Measurements from ENCODE around the gene OXCT1. TPM values are rescaled to one million over a fixed set of nuclear protein-coding genes. Genes with fewer than 3 reads are reported as not detected.

OXCT1 gene
- total RNA-seq, 1 experiment from 2014 or later = 20.6 TPM

- DNase-seq (ENCODE audit: low spot score) (no peak), ATAC-seq (no peak)
- no peak overlapping the region for H3K27ac Mint-ChIP-seq
- no peaks in the 10 kb centered on the region for H3K9me3 Mint-ChIP-seq
- H3K4me1 Mint-ChIP-seq = no peaks in the 10 kb centered on the region
- H3K27me3 Mint-ChIP-seq (ENCODE audit: low read depth) = no peaks in the 10 kb centered on the region; the same call in 1 of the 2 replicates
- no peak overlapping the region for H3K4me3 Mint-ChIP-seq
- peaks cover 10% of the 10 kb centered on the region for H3K36me3 Mint-ChIP-seq
- POLR2A ChIA-PET = interaction anchor here (0.6 kb wide), 2 partner anchors 138 to 1772 kb away, joined by 4 to 5 read pairs; no protein-coding TSS in a partner anchor
- TF ChIP-seq, protein P1, sequence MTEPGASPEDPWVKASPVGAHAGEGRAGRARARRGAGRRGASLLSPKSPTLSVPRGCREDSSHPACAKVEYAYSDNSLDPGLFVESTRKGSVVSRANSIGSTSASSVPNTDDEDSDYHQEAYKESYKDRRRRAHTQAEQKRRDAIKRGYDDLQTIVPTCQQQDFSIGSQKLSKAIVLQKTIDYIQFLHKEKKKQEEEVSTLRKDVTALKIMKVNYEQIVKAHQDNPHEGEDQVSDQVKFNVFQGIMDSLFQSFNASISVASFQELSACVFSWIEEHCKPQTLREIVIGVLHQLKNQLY (CRISPR knock-in tag; IDR thresholded peaks at IDR 0.05) = no peak
- TF ChIP-seq GABPB1 (CRISPR knock-in tag; IDR thresholded peaks at IDR 0.05) (no peak), STAT6 (CRISPR knock-in tag; conservative IDR thresholded peaks at IDR 0.05; ENCODE audit: low read depth) (no peak), FOXJ3 (CRISPR knock-in tag; IDR thresholded peaks at IDR 0.05; ENCODE audit: borderline replicate concordance) (no peak)
- TF ChIP-seq, protein P2, sequence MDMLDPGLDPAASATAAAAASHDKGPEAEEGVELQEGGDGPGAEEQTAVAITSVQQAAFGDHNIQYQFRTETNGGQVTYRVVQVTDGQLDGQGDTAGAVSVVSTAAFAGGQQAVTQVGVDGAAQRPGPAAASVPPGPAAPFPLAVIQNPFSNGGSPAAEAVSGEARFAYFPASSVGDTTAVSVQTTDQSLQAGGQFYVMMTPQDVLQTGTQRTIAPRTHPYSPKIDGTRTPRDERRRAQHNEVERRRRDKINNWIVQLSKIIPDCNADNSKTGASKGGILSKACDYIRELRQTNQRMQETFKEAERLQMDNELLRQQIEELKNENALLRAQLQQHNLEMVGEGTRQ (CRISPR knock-in tag; IDR thresholded peaks at IDR 0.05) = no peak
- CTCF ChIA-PET = interaction anchor here (0.7 to 1.1 kb wide), 2 partner anchors 18 to 139 kb away, joined by 3 to 4 read pairs; no protein-coding TSS in a partner anchor
Measured at GRCh38 chr5:41834506-41834905, 35.7 kb downstream of the OXCT1 start.

- DNase-seq (ENCODE audit: low spot score) (no peak), ATAC-seq (no peak)
- Mint-ChIP-seq H3K36me3 (peaks cover 10% of the 10 kb centered on the region), H3K4me3 (no peak overlapping the region), H3K27ac (no peak overlapping the region), H3K27me3 (ENCODE audit: low read depth) (no peaks in the 10 kb centered on the region; the same call in 1 of the 2 replicates), H3K4me1 (no peaks in the 10 kb centered on the region), H3K9me3 (no peaks in the 10 kb centered on the region)
- POLR2A ChIA-PET = no interaction called here
- no peak for TF ChIP-seq ZNF396 (CRISPR knock-in tag; IDR thresholded peaks at IDR 0.05; ENCODE audit: borderline replicate concordance)
- no peak for TF ChIP-seq AFF4 (CRISPR knock-in tag; IDR thresholded peaks at IDR 0.05; ENCODE audit: borderline replicate concordance)
- no peak for TF ChIP-seq PRDM15 (CRISPR knock-in tag; IDR thresholded peaks at IDR 0.05)
- TF ChIP-seq ZMAT4 (CRISPR knock-in tag; IDR thresholded peaks at IDR 0.05) = no peak
- no peak for TF ChIP-seq GTF2I (CRISPR knock-in tag; conservative IDR thresholded peaks at IDR 0.05)
- no peak for TF ChIP-seq NR2C2 (CRISPR knock-in tag; IDR thresholded peaks at IDR 0.05)
- no peak for TF ChIP-seq PRRX2 (CRISPR knock-in tag; IDR thresholded peaks at IDR 0.05)
- TF ChIP-seq EMX1 (CRISPR knock-in tag; IDR thresholded peaks at IDR 0.05) = no peak
- TF ChIP-seq ETV6 (CRISPR knock-in tag; IDR thresholded peaks at IDR 0.05) = no peak
- TF ChIP-seq ZBTB43 (CRISPR knock-in tag; IDR thresholded peaks at IDR 0.05) = no peak
- no peak for TF ChIP-seq SP1 (CRISPR knock-in tag; conservative IDR thresholded peaks at IDR 0.05)
- no peak for TF ChIP-seq ZNF416 (CRISPR knock-in tag; IDR thresholded peaks at IDR 0.05)
- TF ChIP-seq ZBTB21 (CRISPR knock-in tag; IDR thresholded peaks at IDR 0.05; ENCODE audit: borderline replicate concordance) = no peak
- no peak for TF ChIP-seq E2F4 (CRISPR knock-in tag; IDR thresholded peaks at IDR 0.05; ENCODE audit: borderline replicate concordance, low read depth)
- no peak for TF ChIP-seq OVOL2 (CRISPR knock-in tag; IDR thresholded peaks at IDR 0.05; ENCODE audit: borderline replicate concordance)
- CTCF ChIA-PET = no interaction called here
Measured at GRCh38 chr5:41832430-41832829, 37.8 kb downstream of the OXCT1 start.

All from WTC11 (cell line).